ENCODE measurements around the gene FCRL1. TPM values are rescaled to one million over a fixed set of nuclear protein-coding genes. Genes with fewer than 3 reads are reported as not detected.
A peak's percentile ranks its signal among the peaks of the same experiment; 100 is the strongest.

The FCRL1 gene
- polyA plus RNA-seq, 6 donors from 2014 or later = 294 to 743 (median 458) TPM

- no peaks in the 10 kb centered on the region for H3K27me3 Mint-ChIP-seq
- H3K4me3 Mint-ChIP-seq = peak overlapping the region in 6 of 8 donors; percentile 1 to 56 (median 22)
- DNase-seq (peak; percentile 29), ATAC-seq (ENCODE audit: low read depth in 2 of 2) (peak in 1 of 2 donors; percentile 13)
- peaks cover 8 to 11% of the 10 kb centered on the region in 2 donors for H3K36me3 Mint-ChIP-seq
- no peaks in the 10 kb centered on the region for H3K9me3 Mint-ChIP-seq
- peak overlapping the region in 4 of 6 donors; percentile 86 to 95 (median 90) for H3K27ac Mint-ChIP-seq
- peaks cover 77 to 99% (median 90%) of the 10 kb centered on the region in 3 donors for H3K4me1 Mint-ChIP-seq
Observed at GRCh38 chr1:157782931-157783330, 37.0 kb downstream of the FCRL1 start.

GRCh38 chr1:157781048-157781447, 38.9 kb downstream of the FCRL1 start:
- ATAC-seq (ENCODE audit: low read depth in 2 of 2) = peak; percentile 16 to 19
- Mint-ChIP-seq H3K27ac (peak overlapping the region; percentile 49 to 95 (median 86)), H3K9me3 (no peaks in the 10 kb centered on the region), H3K4me3 (peak overlapping the region; percentile 1 to 80 (median 56)), H3K36me3 (peaks cover 0 to 4% of the 10 kb centered on the region in 2 donors), H3K27me3 (no peaks in the 10 kb centered on the region), H3K4me1 (peaks cover 74 to 100% (median 89%) of the 10 kb centered on the region in 3 donors)
- DNase-seq = no peak

GRCh38 chr1:157776971-157777391, 42.9 kb downstream of the FCRL1 start, which contains the start of gene FCRL2:
FCRL2 (minus strand) TSS chr1:157777132; CDS start chr1:157777073, 59 bp downstream.
- Mint-ChIP-seq H3K27me3 (no peaks in the 10 kb centered on the region), H3K27ac (peak within 1 kb of the TSS; percentile 25 to 69 (median 44)), H3K36me3 (peaks cover 8 to 13% of the 10 kb centered on the region in 2 donors), H3K4me1 (peaks cover 71 to 98% (median 80%) of the 10 kb centered on the region in 3 donors), H3K4me3 (peak within 1 kb of the TSS; percentile 65 to 92 (median 84)), H3K9me3 (no peaks in the 10 kb centered on the region)
- peak; percentile 32 for DNase-seq
- ATAC-seq (ENCODE audit: low read depth in 2 of 2) = peak; percentile 14 to 24

GRCh38 chr1:157775101-157775870, 44.6 kb downstream of the FCRL1 start:
- Mint-ChIP-seq H3K4me1 (peaks cover 67 to 97% (median 80%) of the 10 kb centered on the region in 3 donors), H3K9me3 (no peaks in the 10 kb centered on the region), H3K27ac (peak overlapping the region in 4 of 6 donors; percentile 0 to 85 (median 36)), H3K4me3 (peak overlapping the region; percentile 65 to 92 (median 84)), H3K36me3 (peaks cover 4 to 15% of the 10 kb centered on the region in 2 donors), H3K27me3 (no peaks in the 10 kb centered on the region)
- ATAC-seq (ENCODE audit: low read depth in 2 of 2) (no peak), DNase-seq (no peak)

- peaks cover 58 to 97% (median 73%) of the 10 kb centered on the region in 3 donors for H3K4me1 Mint-ChIP-seq
Observed at GRCh38 chr1:157774412-157774811, 45.5 kb downstream of the FCRL1 start.

GRCh38 chr1:157773493-157774350, 46.2 kb downstream of the FCRL1 start:
- Mint-ChIP-seq H3K4me3 (peak overlapping the region; percentile 63 to 88 (median 82)), H3K9me3 (no peaks in the 10 kb centered on the region), H3K27me3 (no peaks in the 10 kb centered on the region), H3K4me1 (peaks cover 53 to 92% (median 69%) of the 10 kb centered on the region in 3 donors), H3K36me3 (peaks cover 10 to 21% of the 10 kb centered on the region in 2 donors), H3K27ac (peak overlapping the region; percentile 16 to 91 (median 67))
- ATAC-seq (ENCODE audit: low read depth in 2 of 2) = peak; percentile 93 to 95
- peak; percentile 72 for DNase-seq

More at GRCh38 chr1:157774412-157774811, 45.5 kb downstream of the FCRL1 start:
- DNase-seq (no peak), ATAC-seq (ENCODE audit: low read depth in 2 of 2) (no peak)
- Mint-ChIP-seq H3K9me3 (no peaks in the 10 kb centered on the region), H3K36me3 (peaks cover 4 to 15% of the 10 kb centered on the region in 2 donors), H3K27me3 (no peaks in the 10 kb centered on the region), H3K4me3 (peak overlapping the region in 6 of 8 donors; percentile 5 to 85 (median 64)), H3K27ac (peak overlapping the region in 5 of 6 donors; percentile 22 to 91 (median 62))

GRCh38 chr1:157771661-157772425, 48.1 kb downstream of the FCRL1 start:
- Mint-ChIP-seq H3K36me3 (peaks cover 20 to 22% of the 10 kb centered on the region in 2 donors), H3K27ac (peak overlapping the region; percentile 60 to 89 (median 72)), H3K4me3 (peak overlapping the region in 7 of 8 donors; percentile 8 to 84 (median 65)), H3K9me3 (no peaks in the 10 kb centered on the region), H3K27me3 (no peaks in the 10 kb centered on the region), H3K4me1 (peaks cover 46 to 78% (median 59%) of the 10 kb centered on the region in 3 donors)
- ATAC-seq (ENCODE audit: low read depth in 2 of 2) (no peak), DNase-seq (no peak)

- peak overlapping the region in 2 of 8 donors; percentile 21 to 70 for H3K4me3 Mint-ChIP-seq
- ATAC-seq (ENCODE audit: low read depth in 2 of 2) = no peak
- no peak for DNase-seq
- H3K36me3 Mint-ChIP-seq = peaks cover 22 to 30% of the 10 kb centered on the region in 2 donors
- H3K9me3 Mint-ChIP-seq = no peaks in the 10 kb centered on the region
- H3K27ac Mint-ChIP-seq = peak overlapping the region in 5 of 6 donors; percentile 32 to 86 (median 76)
- H3K27me3 Mint-ChIP-seq = no peaks in the 10 kb centered on the region
- H3K4me1 Mint-ChIP-seq = peaks cover 40 to 74% (median 53%) of the 10 kb centered on the region in 3 donors
Observed at GRCh38 chr1:157770442-157771043, 49.4 kb downstream of the FCRL1 start.

- Mint-ChIP-seq H3K4me3 (no peak overlapping the region), H3K4me1 (peaks cover 35 to 67% (median 59%) of the 10 kb centered on the region in 3 donors), H3K36me3 (peaks cover 28 to 56% of the 10 kb centered on the region in 2 donors), H3K9me3 (no peaks in the 10 kb centered on the region), H3K27ac (peak overlapping the region in 4 of 6 donors; percentile 38 to 88 (median 75)), H3K27me3 (no peaks in the 10 kb centered on the region)
- DNase-seq (no peak), ATAC-seq (ENCODE audit: low read depth in 2 of 2) (no peak)
Observed at GRCh38 chr1:157766792-157767191, 53.1 kb downstream of the FCRL1 start.

GRCh38 chr1:157758018-157758417, 61.9 kb downstream of the FCRL1 start:
- Mint-ChIP-seq H3K27ac (peak overlapping the region; percentile 42 to 96 (median 70)), H3K27me3 (no peaks in the 10 kb centered on the region), H3K4me3 (peak overlapping the region in 7 of 8 donors; percentile 34 to 84 (median 74)), H3K4me1 (peaks cover 35 to 53% (median 50%) of the 10 kb centered on the region in 3 donors), H3K9me3 (peaks cover 2 to 23% (median 16%) of the 10 kb centered on the region in 7 donors), H3K36me3 (peaks cover 59 to 63% of the 10 kb centered on the region in 2 donors)
- peak in 1 of 2 donors; percentile 21 for ATAC-seq (ENCODE audit: low read depth in 2 of 2)
- DNase-seq = no peak

GRCh38 chr1:157753611-157754010, 66.3 kb downstream of the FCRL1 start:
- no peak for ATAC-seq (ENCODE audit: low read depth in 2 of 2)
- DNase-seq = no peak
- no peaks in the 10 kb centered on the region for H3K27me3 Mint-ChIP-seq
- H3K36me3 Mint-ChIP-seq = peaks cover 45 to 54% of the 10 kb centered on the region in 2 donors
- H3K27ac Mint-ChIP-seq = no peak overlapping the region
- H3K4me3 Mint-ChIP-seq = no peak overlapping the region
- H3K9me3 Mint-ChIP-seq = peaks cover 0 to 9% (median 5%) of the 10 kb centered on the region in 7 donors
- peaks cover 25 to 38% (median 35%) of the 10 kb centered on the region in 3 donors for H3K4me1 Mint-ChIP-seq

GRCh38 chr1:157751283-157751682, 68.6 kb downstream of the FCRL1 start:
- Mint-ChIP-seq H3K9me3 (no peaks in the 10 kb centered on the region), H3K27ac (peak overlapping the region in 4 of 6 donors; percentile 5 to 89 (median 28)), H3K36me3 (peaks cover 38 to 51% of the 10 kb centered on the region in 2 donors), H3K4me1 (peaks cover 40 to 47% (median 41%) of the 10 kb centered on the region in 3 donors), H3K27me3 (no peaks in the 10 kb centered on the region), H3K4me3 (no peak overlapping the region)
- no peak for DNase-seq
- no peak for ATAC-seq (ENCODE audit: low read depth in 2 of 2)
